HG02943 (cell line): ENCODE results near the gene TPM1.

Source experiments
- ATAC-seq: cut with Tn5 transposase; IDR thresholded peaks from one replicate; pipeline ENCODE4 v1.9.1; 2021; ENCODE audit warnings: mild to moderate bottlenecking, low read depth, moderate library complexity; ENCODE audit not compliant: unreplicated experiment

TPM1 gene

DNA sequence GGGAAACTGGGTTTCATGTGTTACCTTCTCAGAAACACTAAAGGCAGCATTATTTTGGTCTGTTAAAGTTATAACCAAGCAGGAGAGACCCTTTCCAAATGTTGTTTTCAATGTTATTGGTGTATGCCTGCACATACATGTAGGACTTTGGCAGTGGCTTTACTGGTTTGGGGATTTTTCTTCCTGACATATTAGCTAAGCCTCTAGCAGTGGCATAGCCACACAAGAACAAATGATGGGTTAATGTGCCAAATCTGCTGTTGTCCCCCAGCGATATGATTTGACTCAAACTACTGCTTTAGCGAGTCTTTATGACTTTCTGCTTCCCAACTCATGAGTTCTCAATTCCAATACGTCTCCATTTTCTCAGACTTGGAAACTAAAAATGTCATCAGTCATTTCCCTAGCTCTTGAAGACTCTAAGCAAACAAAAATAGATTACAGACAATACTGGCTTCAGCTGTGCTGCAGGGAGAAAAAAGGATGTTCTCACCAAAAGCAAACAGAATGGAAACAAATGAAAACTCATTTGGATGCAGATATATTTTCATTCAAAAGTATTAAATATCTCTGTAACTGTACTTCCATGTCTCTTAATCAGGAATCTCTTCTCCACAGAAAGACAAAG, 29.6 kb downstream of the TPM1 start:
- no peak for ATAC-seq

DNA sequence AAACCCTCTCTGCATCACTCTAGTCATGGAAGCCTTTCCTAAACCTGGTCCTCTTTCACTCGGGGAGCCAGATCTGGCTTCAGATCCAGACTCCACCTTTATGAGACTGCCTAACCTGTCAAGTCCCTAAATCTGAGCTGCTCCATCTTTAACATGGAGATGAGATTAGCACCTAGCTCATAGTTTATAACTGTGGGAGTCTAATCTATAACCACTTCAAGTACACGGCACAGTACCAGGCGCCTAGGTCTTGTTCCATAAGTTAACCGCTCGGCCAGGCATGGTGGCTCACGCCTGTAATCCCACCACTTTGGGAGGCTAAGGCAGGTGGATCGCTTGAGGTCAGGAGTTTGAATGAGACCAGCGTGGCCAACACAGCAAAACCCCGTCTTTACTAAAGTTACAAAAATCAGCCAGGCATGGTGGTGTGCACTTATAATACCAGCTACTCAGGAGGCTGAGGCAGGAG, 30.3 kb downstream of the TPM1 start:
- no peak for ATAC-seq

DNA sequence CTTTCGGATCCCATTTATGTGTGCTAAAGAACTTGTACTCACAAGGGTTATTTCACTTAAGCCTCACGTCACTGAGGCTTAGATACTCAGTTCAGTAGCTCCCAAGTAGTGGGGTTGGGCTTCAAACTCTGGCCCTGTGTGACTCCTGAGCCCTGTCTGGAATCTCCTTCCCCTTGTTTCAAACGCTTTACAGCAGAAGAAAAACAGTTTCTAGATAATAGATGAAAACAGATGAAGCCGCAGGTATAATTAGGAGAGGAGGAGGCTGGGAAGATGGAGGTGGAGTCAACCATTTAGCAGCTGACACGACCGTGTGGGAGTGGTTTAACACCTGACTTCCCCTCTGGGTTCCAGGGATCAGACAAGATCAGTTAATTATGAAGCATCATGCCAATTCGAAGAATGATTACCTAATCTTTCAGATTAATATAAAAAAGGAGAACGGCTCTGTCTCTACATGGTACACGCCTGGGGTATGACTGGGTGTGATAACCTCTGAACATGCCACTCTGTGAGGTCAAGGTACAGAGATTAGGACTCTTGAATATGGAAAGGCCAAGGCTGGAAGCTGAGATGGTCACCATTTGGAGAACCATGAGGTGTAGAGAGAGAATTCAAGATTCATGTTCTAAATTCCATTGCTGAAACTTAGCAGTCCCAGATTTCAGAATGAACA, 31.1 kb downstream of the TPM1 start:
- ATAC-seq = no peak

DNA sequence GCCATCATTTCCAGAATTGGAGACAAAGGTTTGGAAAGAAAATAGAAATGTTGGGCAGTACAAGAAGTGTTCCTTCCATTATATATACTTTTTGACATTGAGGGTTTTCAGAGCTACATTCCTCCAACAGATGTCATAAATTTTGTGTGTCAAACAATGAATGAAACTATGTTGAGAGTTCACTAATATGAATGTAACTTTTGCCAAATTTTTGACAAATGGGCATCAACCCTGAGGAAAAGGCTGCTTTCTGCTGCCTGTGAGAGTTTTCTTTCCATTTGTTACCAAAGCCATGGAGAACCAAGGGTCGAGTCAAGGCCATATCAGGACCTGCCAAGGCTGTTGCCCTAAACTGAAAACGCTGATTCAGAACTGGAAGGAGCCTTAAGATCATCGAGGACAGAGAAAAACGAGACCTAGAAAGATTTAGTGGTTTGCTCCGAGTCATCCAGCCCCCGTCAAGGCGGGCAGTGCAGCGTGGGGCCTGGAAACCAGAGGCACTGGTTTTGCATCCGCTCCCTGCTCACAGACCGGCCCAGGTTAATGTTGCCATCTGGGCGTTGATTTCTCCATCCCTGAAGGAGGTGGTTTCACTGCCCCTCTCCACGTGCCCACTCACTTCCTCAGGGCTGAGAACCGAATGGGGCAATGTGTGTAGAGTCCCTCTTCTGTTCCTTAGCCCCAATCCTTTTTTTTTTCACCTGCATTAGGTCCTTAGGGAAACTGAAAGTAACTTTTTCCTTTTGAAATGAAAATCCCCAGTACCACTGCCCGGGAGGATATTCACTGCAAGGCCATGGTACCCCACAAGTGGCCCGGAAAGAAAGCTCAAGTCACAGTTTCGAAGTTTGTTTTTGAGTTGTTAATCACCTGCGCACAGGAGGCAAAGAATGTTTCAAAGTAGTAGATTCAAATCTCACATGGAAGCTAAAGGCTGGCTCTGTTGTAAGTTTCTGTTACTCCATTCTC, 32.8 kb downstream of the TPM1 start:
- no peak for ATAC-seq

DNA sequence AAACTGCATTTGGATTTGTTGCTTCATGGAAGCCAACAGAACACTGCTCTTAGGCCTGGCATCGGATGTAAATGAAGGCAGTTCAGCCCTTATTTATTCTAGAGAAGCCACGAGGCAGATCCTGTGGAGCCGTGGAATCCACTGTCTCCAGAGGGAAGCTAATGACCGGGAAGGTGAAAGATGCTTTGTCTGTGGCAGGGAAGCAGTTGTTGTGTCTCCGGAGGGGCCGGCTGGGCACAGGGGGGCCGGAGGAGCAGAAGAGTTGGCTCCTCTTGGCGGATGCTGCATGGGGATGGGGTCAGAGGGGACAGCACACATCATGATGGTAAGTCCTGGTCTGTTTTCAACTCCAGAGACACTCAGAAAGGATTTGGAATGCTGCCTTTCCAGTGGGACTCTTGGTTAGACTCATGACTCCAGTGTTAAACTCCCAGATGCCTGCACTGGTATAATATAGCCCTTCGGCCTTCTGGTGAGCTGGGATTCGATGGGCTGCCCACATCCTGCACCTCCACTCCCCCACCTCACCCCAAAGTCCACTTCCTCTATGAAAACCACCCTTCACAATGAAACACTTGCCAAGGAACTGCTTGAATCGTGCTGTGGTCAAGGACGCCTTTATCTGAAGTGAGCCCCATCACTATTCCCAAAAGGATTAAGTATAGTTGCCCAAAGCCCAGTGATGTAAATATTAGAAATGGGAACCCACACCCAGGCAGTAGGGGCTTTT, 33.6 kb downstream of the TPM1 start:
- no peak for ATAC-seq

DNA sequence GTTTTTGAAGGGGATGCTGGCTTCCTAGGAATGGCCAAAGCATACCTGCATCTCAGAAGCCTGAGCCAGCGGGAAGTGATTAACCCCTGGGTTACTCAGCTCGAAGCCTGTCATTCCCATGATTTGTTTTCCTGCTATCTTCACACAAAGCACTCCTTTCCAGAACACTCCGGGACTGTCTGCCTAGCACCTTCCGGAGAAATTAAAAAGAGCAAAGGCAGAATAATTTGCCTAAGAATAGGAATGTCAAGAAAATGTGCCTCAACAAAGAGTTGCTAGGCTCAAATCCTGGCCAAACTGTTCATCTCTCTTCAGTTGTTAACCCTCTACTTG, 34.1 kb downstream of the TPM1 start:
- no peak for ATAC-seq

DNA sequence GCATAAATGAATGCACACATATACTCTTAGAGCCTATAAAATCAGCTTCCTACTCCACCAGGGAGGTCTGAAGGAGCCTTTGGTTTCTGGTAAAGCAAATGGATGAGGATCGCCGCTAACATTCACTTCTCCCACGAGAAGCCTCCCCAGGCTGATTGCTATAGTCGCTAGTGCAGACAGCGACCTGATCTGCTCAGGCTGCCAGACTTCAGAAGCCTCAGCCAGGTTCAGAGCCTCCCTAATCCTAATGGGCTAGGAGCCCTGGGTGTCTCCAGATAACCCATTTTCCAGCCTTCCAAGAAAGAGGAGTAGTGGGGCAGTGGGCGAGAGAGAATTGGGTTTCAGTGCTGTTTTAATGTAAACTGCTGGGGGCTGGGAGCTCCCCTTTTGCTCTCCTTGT, 35.4 kb downstream of the TPM1 start:
- no peak for ATAC-seq

DNA sequence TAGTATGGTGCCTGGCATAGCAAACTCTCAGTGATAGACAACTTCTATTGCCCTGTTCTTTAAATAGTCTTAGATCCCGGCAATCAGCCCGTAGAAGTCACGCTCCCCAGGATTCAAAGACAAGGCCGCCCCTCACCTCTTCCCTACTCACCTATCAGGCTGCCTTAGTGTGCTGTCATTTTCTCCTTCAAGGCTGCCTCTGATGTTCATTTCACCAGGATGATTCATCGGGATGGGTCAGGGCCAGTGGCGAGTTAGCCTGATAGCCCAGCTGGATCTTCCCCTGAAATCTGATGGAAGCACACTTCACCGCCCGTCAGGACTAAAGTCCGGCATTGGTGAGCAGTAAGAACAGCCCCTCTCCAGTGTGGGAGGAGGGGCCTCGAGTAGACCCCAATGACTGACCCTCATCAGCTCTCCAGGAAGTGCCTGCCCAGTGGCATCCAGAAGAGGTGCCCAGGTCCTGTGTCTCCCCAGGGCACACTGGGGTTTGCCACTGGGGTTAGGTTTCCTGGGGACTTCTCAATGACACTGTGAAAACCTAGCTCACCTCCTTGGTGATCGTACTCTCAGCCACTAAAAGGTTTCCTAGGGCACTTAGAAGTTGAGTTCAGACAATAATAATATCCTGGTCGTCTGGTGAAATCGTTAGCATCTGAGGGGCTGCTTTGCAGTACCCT, 37.5 kb downstream of the TPM1 start:
- ATAC-seq = no peak

DNA sequence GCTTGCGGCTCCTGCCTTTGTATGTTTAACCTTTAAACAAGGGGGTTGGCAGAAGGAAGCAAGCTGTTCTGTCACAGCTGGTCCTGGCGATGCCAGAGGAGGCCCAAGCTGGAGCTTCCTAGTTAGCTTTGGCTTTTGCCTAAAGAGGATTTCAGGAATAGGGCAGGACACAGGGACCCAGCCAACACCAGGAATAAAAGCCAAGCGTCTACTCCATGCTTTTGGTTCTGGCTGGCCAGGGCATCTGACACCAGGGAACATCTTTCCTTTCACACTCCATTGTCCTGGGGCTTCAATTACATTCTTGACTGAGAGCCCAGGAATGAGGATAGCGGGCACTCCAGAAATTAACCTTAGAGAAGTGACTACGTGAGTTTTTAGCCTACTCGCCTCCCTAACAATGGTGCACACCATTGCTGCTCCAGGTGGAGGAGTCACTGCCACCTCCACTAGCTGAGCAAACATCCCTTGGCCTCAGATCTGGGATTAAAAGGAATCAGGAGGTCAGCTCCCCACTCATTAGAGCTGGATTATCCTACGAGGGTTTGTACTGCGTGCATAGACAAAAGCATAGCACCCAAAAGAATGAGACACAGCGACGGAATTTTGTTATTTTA, 38.2 kb downstream of the TPM1 start:
- ATAC-seq = no peak

DNA sequence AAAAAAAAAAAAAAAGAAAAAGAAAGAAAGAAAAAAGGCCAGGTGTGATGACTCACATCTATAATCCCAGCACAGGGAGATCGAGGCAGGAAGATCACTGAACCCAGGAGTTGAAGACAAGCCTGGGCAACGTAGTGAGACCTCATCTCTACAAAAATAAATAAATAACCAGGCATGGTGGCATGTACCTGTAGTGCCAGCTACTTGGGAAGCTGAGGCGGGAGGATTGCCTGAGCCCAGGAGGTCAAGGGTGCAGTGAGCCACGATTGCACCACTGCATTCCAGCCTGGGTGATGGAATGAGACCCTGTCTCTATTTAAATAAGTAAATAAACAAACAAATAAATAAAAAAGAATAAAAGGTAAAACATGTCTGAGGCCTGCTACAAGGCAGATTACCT, 39.8 kb downstream of the TPM1 start:
- ATAC-seq = no peak

DNA sequence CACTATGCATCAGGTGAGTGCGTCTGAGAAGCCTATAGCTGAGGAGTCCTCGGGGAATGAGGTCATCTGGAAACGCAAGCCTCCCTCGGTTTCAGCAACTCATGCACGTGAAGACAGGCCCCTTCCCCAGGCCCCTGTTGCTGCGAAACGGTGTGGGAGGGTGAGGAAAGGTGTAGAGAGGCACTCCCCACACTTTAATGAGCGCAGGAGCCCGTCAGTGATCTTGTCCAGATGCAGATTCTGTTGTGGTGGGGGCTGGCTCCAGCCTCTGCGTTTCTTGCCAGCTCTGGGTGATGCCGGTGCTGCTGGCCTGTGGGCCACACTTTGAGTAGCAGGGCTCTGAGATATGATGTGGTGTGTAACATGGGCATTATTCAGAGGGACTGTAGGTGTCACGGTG, 40.5 kb downstream of the TPM1 start:
- no peak for ATAC-seq

DNA sequence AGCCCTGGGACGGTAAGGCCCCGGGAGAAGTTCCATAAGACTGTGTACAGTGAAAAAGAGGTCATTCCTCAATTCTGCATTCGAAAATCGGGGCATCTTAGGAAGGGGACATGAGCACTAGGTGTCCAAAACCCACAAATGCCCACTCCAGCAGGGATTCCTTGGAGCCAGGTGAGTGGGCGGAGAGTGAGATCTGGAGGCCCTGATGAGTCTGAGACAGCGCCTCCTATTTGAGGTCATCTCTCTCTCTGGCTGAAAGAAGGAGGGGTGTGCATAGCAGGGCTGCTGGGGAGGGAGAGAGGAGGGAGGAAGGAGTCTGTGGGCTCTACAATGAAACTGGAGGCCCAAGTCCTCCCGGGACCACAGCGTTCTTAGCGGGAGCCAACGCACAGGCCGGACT, 41.0 kb downstream of the TPM1 start:
- ATAC-seq = no peak

DNA sequence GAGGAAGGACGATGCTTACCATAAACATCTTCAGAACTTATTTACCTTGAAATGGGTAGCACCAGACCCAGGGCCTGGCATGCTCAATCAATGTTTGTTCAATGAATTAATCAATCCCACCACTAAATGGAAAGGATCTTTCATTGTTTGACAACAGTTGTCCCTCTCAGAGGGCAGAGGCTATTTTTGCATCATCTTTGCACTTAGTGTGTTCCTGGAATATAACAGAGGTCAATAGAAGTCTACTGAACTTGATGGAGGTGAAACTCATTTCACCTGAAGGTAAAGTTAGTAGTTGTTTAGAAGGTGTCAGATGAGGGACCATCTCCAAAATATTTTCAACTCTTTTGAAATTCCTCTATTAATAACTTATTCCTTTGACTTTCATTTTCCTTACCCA, 42.3 kb downstream of the TPM1 start:
- ATAC-seq = no peak

DNA sequence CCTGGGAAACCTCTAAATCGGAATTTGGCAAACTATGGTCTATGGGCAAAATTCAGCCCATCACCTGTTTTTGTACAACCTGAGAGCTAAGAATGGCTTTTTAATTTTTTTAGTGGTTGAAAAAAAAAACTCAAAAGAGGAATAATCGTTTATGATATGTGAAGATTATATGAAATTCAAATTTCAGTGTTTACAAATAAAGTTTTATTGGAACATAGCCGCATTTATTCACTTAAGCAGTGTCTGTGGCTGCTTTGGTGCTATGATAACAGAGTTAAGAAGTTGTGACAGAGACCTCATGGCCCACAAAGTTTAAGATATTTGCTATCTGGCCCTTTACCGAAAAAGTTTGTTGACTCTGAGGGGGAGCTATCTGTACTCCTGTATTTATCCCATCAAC, 42.7 kb downstream of the TPM1 start:
- no peak for ATAC-seq

DNA sequence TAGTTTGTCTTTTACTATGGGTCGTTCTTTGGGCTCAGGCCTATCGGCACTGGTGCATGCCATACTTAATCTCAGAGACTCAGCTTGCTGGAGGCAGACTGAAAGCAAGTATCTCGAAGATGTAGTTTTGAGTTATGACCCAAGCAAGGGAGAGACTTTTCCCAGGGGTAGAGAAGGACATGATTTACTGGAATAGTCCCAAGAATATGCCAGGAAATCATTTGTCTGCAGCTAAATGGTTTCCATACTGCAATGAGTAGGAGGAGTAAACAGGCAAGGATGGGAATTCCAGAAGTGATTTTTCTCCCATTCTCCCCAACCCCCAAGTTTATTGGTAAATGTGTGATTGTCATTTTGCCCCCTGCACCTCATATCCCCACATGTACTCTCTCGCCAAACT, 43.7 kb downstream of the TPM1 start:
- ATAC-seq = no peak

DNA sequence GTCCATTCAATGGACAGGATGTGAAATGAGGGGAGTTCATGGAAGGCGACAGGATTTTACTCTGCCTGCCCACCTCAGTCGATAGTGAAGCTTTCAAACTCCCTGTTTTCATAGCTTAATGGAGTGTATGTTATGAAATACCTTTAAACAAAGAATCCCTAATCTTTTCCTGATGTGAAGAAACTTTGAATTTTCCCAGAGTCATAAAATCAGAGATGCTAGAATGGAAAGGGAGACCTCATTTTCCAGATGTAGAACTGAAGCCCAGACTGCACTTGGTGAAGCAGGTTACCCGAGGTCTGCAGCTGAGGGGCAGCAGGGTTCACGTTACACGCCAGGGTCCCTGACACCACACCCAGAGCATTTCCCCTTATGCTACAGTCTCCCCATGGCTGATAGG, 44.4 kb downstream of the TPM1 start:
- ATAC-seq = no peak

DNA sequence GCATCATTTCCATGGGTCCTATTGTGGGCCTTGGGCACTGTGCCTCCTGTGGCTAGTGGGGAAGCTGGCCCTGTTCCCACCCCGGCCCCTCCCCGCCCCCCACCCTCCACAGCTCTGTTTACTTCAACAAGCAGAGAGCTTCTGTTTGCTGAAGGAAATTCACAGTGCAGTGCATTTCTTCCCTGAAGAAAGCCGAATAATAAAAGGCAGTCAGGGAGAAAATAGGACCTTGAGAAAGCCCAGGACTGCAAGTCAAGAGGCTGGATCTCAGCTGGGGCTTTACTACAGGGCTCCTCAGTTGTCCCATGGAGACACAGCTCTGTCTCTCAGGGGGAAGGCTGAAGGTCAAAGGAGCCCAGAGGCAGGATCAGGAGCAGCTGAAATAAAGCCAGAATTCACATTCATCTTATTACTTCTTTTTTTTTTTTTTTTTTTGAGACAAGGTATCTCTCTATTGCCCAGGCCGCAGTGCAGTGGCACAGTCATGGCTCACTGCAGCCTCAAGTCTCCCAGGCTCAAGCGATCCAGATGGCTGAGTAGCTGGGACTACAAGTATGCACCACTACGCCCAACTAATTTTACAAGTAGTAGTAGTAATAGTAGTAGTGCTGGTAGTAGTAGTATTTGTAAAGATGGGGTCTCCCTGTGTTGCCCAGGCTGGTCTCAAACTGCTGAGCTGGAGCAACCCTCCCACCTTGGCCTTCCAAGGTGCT, 46.1 kb downstream of the TPM1 start:
- ATAC-seq = no peak

DNA sequence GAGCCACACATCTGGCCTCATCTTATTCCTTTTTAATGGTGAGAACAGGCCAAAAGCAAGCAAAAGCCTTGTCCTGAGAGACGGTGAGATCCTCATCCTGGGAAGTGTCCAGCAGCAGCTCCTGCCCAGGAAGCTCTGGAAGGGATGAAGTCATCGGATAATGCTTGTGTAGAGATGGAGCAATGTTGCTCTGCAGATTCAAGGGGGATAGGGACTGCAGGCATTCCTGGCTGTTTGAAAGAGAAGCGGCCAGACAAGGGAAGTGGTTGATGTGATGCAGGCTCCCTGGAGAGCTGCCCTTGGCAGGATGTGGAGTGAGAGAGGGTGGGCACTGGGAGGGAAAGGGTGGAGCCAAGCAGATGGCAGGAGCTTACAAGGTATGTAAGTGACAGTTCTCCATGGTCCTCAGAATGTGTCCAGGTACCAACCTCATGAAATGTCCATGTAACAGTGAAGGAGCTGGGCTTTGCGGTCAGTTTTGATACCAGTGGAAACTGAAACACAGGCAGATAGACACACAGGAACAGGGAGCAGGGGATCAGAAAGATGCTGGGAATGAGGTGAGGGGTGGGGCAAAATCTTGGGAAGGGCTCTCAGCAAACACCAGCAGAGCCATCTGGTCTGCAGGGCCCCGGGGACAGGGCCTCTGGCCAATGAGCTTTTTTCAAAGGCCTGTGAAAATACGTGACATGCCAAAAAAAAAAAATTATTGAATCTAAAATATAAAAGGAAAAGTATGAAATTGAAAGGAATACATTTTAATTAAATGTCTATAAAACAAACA, 46.9 kb downstream of the TPM1 start:
- ATAC-seq = no peak
